22Rv1 (cell line): ENCODE results near the gene CDK5RAP2.

Experiments used
- H3K27ac ChIP-seq: fragments of 450-650 bp; 2 replicates; pipeline ENCODE4 v1.5.1; 2017
- CTCF ChIP-seq: fragments of 450-650 bp; IDR thresholded peaks from 2 replicates; pipeline ENCODE4 v1.5.1; 2017; ENCODE audit warnings: mild to moderate bottlenecking
- ZFX ChIP-seq: fragments of 450-650 bp; IDR thresholded peaks from 2 replicates; pipeline ENCODE4 v1.6.1; 2017; ENCODE audit warnings: antibody characterized with exemption, borderline replicate concordance

CDK5RAP2 gene

DNA sequence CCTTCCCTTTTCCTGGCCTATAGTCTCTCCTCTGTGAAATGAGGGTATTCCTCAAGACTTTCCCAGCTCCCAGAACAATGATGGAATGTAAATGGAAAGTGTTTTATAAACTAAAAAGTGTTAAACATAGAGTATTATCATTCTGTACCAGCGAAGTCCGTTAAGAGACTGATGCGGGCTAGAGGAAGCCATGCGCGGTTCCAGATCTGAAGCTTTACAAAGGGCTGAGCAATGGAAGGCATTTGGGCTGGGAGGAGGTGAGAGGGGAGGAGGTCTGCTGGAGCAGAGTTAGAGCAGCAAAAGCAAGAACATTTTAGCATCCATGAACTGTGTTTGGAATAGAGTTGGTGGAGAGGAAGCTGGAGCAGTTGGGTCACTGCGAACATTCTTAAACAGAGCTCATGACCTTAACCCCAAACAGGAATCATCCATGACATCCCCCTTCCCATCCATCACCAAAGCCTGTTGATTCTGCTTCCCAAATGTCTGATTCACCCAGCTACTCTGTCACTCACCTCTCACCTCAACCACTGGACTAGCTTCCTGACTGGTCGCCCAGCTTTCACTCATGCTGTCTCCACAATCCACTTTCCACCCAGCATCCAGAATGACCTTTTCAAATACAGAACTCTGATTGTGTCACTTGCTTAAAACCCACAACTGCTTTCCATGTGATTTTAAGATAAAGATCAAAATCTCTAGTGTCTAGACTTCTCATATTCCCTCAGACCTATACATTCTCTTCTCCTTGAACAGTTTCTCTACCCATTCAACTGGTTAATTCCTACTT lies 37.1 kb downstream of the CDK5RAP2 start:
- TF ChIP-seq ZFX (no peak), CTCF (no peak)
- H3K27ac ChIP-seq, result no peak overlapping the region

- no peak overlapping the region for H3K27ac ChIP-seq
- TF ChIP-seq CTCF (no peak), ZFX (no peak)
Observed at GRCh38 chr9:120541921-120542320, 38.0 kb downstream of the CDK5RAP2 start.

DNA sequence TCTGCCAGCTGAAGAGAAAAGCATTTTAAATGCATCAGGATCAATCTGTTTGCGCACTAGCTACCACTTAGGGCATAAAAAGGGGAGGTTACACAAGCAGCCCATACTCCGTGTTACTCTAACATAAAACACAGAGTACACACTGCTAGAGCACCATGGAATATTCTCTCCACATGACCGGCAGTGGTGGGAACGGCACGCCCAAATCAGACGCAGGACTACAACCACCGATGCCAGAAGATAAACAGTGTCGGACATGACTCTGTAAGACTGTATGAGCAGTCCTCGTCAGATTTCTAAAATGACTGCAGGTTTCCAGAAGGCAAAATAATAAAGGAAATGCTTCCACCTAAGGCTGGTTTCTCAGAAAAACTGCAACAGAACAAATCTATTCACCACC lies 40.0 kb downstream of the CDK5RAP2 start:
- H3K27ac ChIP-seq, result no peak overlapping the region
- no peak for TF ChIP-seq CTCF
- TF ChIP-seq ZFX, result no peak

GRCh38 chr9:120538339-120538738 lies 41.6 kb downstream of the CDK5RAP2 start:
- no peak overlapping the region for H3K27ac ChIP-seq
- TF ChIP-seq ZFX (no peak), CTCF (no peak)

DNA sequence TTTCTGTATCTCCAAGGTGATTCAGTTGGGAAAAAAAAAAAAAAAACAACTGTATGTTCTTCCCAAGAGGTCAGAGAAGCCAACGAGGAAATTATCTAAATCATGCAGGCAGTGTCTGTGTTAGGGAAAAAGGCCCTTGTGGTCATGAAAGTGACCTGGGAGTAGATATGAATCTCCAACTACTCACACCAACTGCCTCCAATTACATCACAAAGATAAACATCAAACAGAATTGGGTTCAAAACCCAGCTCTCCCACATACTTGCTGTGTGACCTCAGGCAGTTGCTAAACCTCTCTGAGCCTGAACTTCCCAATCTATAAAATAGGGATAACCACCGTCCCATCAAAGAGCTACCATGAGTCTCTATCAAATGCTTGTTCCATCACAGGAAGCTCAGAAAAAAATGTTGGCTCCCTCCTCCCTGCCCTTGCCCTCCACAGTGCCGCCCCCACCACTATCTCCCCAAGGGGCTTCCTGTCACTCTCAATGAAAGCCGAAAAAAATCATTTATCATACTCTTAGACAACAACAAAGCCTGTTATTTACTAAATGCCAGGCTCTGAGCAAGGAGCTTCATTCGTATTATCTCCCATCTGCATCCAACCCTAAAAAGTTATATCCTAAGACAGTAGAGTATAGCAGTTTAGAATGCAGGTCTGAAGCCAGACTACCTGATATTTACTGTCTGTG lies 42.9 kb downstream of the CDK5RAP2 start:
- TF ChIP-seq ZFX, result no peak
- TF ChIP-seq CTCF, result no peak
- H3K27ac ChIP-seq, result no peak overlapping the region

DNA sequence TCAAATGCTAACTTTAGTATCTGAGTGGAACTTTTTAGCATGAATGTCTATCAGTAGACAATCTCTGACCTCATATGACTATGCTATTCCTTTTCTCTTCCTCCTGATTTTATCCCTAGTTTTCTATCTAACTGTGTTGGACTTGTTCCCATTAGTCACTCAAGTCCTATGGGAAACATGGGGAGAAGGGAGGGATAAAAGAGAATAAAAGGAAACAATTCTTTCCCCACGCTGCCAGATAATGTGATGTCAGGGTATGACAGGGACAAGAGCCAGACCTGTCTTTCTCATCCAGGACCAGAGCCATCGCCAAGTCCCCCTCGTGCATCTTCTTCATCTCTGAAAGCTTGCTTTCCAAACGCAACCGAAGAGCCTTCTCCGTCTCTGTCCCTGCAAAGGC lies 43.9 kb downstream of the CDK5RAP2 start:
- no peak overlapping the region for H3K27ac ChIP-seq
- no peak for TF ChIP-seq CTCF
- no peak for TF ChIP-seq ZFX

DNA sequence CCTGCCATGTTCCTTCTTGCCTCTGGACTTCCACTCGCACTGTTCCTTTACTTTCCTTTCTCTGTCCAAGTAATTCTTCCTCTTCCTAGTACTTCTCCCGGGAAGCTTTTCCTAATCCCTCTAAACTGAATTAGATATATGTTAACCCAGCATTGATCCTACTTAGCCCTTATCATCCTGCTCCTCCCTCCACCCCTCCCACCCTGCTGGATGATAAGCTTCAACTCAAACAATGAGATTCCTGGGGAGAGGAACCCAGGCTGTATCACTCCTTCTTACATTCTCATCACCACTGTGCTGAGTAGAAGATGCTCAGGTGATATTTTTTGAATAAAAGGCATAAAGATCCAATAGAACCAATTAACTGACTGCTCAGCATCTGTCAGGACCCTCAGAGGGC lies 45.7 kb downstream of the CDK5RAP2 start:
- TF ChIP-seq ZFX, result no peak
- TF ChIP-seq CTCF, result no peak
- H3K27ac ChIP-seq, result no peak overlapping the region
